KG1 (cell line): ENCODE measurements around the gene RPUSD2.
"Not testable (repeated sequence)": the region's sequence is repeated elsewhere in the genome, so short reads cannot be mapped to it uniquely, and the experiment has no call there.

Experiments used
- DNase-seq: peaks from one replicate; lab custom pipeline; 2025; lab: John Stamatoyannopoulos, UW

RPUSD2 gene

GRCh38 chr15:40565333-40566238 lies 3.5 kb upstream of the RPUSD2 start:
- no peak for DNase-seq

GRCh38 chr15:40567111-40567510 lies 2.0 kb upstream of the RPUSD2 start:
- no peak for DNase-seq

DNA sequence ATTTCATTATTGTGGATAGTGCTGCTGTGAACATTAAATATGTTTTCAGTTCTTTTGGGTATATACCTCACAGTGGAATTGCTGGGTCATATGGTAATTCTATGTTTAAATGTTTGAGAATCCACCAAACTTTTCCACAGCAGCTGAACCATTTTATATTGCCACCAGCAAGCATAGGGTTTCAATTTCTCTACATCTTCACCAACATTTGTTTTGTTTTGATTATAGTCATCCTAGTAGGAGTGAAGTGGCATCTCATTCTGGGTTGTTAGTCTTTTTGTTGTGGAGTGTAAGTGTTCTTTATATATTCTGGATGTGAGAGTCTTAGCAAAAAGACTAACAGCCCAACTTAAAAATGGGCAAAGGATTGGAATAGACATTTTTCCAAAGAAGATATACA lies 6.0 kb downstream of the RPUSD2 start:
- DNase-seq: no peak

DNA sequence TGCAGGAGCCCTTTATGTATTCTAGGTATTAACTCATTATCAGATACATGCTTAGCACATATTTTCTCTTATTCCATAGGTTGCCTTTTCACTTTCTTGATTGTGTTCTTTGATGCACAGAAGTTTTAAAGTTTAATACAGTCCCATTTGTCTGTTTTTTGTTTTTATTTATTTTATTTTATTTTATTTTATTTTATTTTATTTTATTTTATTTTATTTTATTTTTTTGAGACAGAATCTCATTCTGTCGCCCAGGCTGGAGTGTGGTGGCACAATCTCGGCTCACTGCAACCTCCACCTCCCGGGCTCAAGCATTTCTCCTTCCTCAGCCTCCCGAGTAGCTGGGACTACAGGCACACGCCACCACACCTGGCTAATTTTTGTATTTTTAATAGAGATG lies 7.8 kb downstream of the RPUSD2 start:
- DNase-seq: not testable (repeated sequence)

DNA sequence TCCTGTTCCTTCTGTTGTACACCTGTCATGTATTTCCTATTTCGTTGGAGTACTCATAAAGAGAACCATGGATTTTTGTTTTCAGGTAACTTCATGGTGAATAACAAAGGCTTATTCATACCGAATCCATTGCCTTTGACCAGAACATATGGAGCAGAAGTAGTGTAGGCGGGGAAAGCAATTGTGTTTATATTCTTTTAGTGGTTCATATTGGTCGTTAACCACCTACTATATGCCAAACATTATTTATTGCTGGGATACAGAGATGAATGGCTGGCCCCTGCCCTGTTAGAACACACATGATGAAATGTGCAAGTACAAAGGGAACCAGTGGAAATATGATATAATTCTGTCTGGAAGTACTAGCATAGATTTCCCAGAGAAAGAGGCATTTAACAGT lies 9.8 kb downstream of the RPUSD2 start:
- no peak for DNase-seq

- DNase-seq: not testable (repeated sequence)
These were observed 12.7 kb downstream of the RPUSD2 start for GRCh38 chr15:40581796-40582195.

- DNase-seq: no peak
These were observed 13.7 kb downstream of the RPUSD2 start for GRCh38 chr15:40582726-40583246.

DNA sequence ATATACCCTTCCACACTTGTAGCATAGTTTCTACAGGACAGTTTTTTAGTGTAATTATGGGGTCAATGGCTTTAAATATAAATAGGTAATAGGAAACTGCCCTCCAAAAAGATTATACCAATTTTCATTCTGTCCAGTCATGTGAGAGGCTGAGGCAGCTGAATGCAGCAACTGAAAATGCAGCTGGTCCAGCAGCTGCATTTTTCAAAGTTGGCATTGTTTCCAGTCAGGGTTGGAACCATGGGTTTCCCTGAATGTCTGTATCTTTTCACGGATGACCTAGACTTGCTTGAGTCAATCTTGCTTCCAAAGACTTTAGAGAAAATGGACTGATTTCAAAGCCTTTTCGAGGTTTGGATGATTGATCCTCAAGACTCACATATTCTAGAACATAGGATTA lies 15.1 kb downstream of the RPUSD2 start:
- no peak for DNase-seq

GRCh38 chr15:40590667-40591050 lies 21.6 kb downstream of the RPUSD2 start:
- no peak for DNase-seq

GRCh38 chr15:40591389-40591788 lies 22.3 kb downstream of the RPUSD2 start:
- no peak for DNase-seq

DNA sequence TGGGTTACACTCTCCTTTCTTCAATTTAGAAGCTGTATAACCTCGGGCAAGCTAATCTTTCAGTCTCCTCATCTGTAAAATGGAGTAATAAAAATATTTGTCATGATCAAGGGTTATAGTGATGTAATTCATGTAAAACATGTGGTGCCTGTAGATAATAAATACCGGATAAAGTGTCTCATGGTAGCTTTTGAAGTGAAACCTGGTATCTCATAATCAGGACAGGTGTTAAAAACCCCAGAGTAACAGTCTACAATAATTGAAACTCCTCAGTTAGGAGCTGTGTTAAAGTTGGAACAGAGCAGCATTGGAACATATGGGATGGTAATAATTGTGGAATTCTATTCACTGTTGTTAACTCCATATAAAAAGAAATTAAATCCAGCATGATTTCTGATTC lies 24.1 kb downstream of the RPUSD2 start:
- DNase-seq: no peak

GRCh38 chr15:40593588-40594428 lies 24.7 kb downstream of the RPUSD2 start, which contains the start of gene KNL1:
Gene KNL1 (plus strand): TSS chr15:40594249. CDS start chr15:40602932, 8,683 bp downstream.
- DNase-seq: peak; percentile 100

DNA sequence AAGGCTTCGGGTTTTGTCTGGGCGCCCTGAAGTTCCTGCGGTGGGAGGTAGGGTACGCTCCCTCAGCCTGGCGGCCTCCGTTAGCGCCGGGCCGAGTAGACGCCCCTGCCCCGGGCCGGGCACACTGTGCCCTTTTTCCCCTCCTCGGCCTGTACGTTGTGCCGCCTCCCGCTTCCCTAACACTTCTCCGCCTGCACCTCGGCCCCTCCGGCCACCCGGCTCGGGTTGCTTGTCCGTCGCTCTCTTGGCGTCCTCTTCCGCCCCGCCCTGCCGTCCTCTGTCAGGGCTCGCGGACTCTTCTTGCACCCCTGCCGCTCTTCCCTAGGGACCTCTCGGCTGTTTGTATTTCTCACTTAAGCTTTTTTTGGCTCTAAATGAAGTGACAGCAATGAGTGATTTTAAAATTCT lies 25.3 kb downstream of the RPUSD2 start:
- DNase-seq: no peak

DNA sequence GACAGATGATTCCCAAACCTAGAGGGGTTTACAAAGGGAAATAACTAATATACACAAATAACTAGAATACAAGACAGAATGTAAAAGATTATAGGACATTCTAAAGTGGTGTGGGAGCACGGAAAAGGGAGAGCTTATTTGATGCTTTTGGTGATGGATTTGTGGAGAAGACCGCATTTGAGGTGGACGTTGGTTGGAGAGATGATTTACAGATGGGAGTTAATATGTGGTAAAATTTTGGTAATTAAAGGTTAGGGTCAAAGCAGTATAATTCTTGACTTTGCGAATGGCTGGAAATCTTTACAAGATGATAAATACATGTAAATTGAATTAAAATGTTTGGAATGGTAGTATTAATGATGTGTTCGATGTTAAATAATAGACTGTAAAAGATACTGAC lies 26.1 kb downstream of the RPUSD2 start:
- DNase-seq: no peak

- DNase-seq: no peak
These were observed 26.7 kb downstream of the RPUSD2 start for GRCh38 chr15:40595773-40596172.

DNA sequence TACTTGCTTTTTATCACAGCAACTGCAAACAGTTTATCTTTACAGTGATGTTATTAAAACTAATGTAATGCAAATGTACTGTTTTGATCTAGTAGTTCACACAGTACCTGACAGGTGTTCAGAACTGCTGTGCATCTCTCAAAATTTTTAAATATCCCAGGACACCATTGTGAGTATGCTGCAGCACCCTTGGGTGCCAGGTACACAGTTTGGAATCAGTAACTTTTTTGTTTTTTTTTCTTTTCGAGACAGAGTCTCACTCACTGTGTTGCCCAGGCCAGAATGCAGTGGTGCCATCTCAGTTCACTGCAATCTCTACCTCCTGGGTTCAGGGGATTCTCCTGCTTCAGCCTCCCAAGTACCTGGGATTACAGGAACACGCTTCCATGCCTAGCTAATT lies 27.9 kb downstream of the RPUSD2 start:
- no peak for DNase-seq

- no peak for DNase-seq
These were observed 29.0 kb downstream of the RPUSD2 start for GRCh38 chr15:40598126-40598525.

- no peak for DNase-seq
These were observed 29.6 kb downstream of the RPUSD2 start for GRCh38 chr15:40598672-40599071.

GRCh38 chr15:40600956-40601355 lies 31.9 kb downstream of the RPUSD2 start:
- no peak for DNase-seq

DNA sequence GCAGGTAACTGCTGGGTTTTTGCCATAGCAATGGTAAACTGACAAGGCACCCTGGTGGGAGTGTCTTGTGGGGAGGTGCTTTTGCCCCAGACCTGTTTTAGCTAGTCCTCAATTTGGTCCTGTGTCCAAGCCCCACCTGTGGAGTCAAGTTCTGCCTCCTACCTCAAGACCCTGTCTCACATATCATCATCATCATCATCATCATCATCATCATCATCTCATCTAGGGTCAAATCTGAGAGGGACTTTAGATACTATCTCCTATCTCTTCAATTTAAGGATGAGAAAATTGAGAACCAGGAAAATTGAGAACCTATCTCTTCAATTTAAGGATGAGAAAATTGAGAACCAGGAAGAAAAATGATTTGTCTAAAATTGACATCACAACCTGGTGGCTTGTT lies 34.8 kb downstream of the RPUSD2 start:
- no peak for DNase-seq

DNA sequence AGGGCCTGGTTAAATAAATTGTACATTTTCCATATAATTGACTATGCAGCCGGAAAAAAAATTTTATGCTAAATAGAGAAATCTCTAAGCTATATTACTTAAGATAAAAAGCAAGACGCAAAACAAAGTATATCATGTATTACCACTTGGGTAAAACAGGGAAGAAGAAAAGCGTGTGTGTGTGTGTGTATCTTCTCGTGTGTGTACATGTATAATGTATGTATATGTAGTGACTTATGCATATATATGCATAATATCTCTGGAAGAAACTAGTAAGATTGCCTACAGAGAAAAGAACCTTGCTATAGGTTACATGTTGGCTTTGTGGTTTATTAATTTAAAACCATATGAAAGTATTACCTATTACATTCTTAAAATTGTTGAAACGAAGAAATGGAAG lies 44.0 kb downstream of the RPUSD2 start:
- DNase-seq: no peak

- no peak for DNase-seq
These were observed 48.9 kb downstream of the RPUSD2 start for GRCh38 chr15:40618023-40618422.

DNA sequence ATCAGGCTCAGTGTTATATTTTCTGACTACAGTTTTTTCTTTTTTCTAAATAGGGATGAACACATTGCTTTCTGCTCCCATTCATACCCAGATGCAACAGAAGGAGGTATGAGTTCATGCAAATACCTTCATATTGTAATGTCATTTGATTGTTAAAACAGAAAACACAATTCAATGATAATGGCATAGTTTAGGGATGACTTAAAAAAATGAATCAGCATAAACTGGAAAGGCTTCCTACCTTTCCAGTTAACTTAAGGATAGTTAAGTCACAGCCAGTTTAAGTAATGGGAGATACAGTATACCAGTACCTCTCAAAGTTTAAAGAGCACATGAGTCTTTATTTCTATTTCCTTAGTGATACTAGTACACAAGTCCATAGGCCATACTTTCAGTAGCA lies 49.8 kb downstream of the RPUSD2 start:
- no peak for DNase-seq
